K562 (cell line): ENCODE data around the gene ACTR5. TPM values are rescaled to one million over a fixed set of nuclear protein-coding genes. Genes with fewer than 3 reads are reported as not detected.
A peak's percentile ranks its signal among the peaks of the same experiment; 100 is the strongest.

Experiments
- BHLHE40 ChIP-seq: IDR thresholded peaks from 2 replicates; pipeline ENCODE4 v1.6.1; 2011; ENCODE audit warnings: low read length, improper control_type of control experiment
- BRF2 ChIP-seq: IDR thresholded peaks from 3 replicates; pipeline ENCODE4 v1.6.1; 2011; ENCODE audit warnings: borderline replicate concordance, mild to moderate bottlenecking; ENCODE audit not compliant: insufficient read length, insufficient read depth
- CREM ChIP-seq: IDR thresholded peaks from 2 replicates; pipeline ENCODE4 v1.6.1; 2014; ENCODE audit warnings: antibody characterized with exemption, low read depth
- FIP1L1 ChIP-seq: fragments of 200-400 bp; formaldehyde crosslinking; IDR thresholded peaks from 2 replicates; pipeline ENCODE4 v1.6.1; 2018; ENCODE audit warnings: mild to moderate bottlenecking, low read depth, low read length; ENCODE audit not compliant: poor library complexity, severe bottlenecking
- FOXJ3 ChIP-seq: sonication (generic); formaldehyde crosslinking; IDR thresholded peaks from 2 replicates; pipeline ENCODE4 v1.4.0; 2020; ENCODE audit warnings: mild to moderate bottlenecking, missing genetic modification reagents
- GABPB1 ChIP-seq: sonication (generic); formaldehyde crosslinking; IDR thresholded peaks from 2 replicates; pipeline ENCODE4 v1.8.0; 2022; ENCODE audit warnings: mild to moderate bottlenecking, missing genetic modification reagents
- KDM1A ChIP-seq, 2 experiments: fragments of 450-650 bp; IDR thresholded peaks; 2 replicates each; pipeline ENCODE4 v1.6.1; 2016; ENCODE audit warnings: mild to moderate bottlenecking in 2 of 2
- KHSRP ChIP-seq: fragments of 450-650 bp; IDR thresholded peaks from 2 replicates; pipeline ENCODE4 v1.6.1; 2017
- MAFK ChIP-seq: IDR thresholded peaks from 2 replicates; pipeline ENCODE4 v1.6.1; 2011; ENCODE audit warnings: low read length, improper control_type of control experiment
- MEIS2 ChIP-seq: fragments of 450-650 bp; IDR thresholded peaks from 2 replicates; pipeline ENCODE4 v1.6.1; 2014; ENCODE audit warnings: mild to moderate bottlenecking; ENCODE audit not compliant: partially characterized antibody
- NBN ChIP-seq: fragments of 450-650 bp; IDR thresholded peaks from 2 replicates; pipeline ENCODE4 v1.6.1; 2016; ENCODE audit warnings: low read depth, mild to moderate bottlenecking
- RAD21 ChIP-seq, 2 experiments: fragments of 250-450 bp in 1 of 2; fragments of 450-650 bp in 1 of 2; sonication (Bioruptor Pico) in 1 of 2; formaldehyde crosslinking in 1 of 2; IDR thresholded peaks in 1 of 2; conservative IDR thresholded peaks in 1 of 2; 2 replicates each; pipeline versions ENCODE4 v1.4.0 to v1.8.0; 2020 to 2022; ENCODE audit warnings: mild to moderate bottlenecking in 2 of 2, moderate library complexity in 1 of 2
- SIN3A ChIP-seq, 2 experiments: fragments of 150-350 bp in 1 of 2; IDR thresholded peaks; 2 replicates each; pipeline ENCODE4 v1.6.1; 2011 to 2016; ENCODE audit warnings: borderline replicate concordance in 2 of 2, low read depth in 2 of 2, low read length in 2 of 2, mild to moderate bottlenecking in 2 of 2, moderate library complexity in 2 of 2; ENCODE audit not compliant: control insufficient read depth in 1 of 2
- SRSF1 ChIP-seq: fragments of 200-400 bp; formaldehyde crosslinking; IDR thresholded peaks from 2 replicates; pipeline ENCODE4 v1.6.1; 2017; ENCODE audit warnings: mild to moderate bottlenecking, low read depth, low read length, moderate library complexity
- TCF3 ChIP-seq: sonication (generic); formaldehyde crosslinking; IDR thresholded peaks from 2 replicates; pipeline ENCODE4 v1.4.0; 2020; ENCODE audit warnings: mild to moderate bottlenecking, missing genetic modification reagents
- ZBTB11 ChIP-seq, 3 experiments: fragments of 200-800 bp in 1 of 3; fragments of 250-450 bp in 1 of 3; fragments of 450-650 bp in 1 of 3; sonication (Bioruptor Pico) in 1 of 3; sonication (Bioruptor generic) in 1 of 3; formaldehyde crosslinking in 1 of 3; IDR thresholded peaks; 2 replicates each; pipeline versions ENCODE4 v1.6.1 to v1.8.0; 2016 to 2022; ENCODE audit warnings: mild to moderate bottlenecking in 2 of 3, missing genetic modification characterization in 2 of 3, missing compliant biosample characterization in 1 of 3, moderate library complexity in 1 of 3
- ZBTB12 ChIP-seq: fragments of 250-450 bp; sonication (Bioruptor Pico); IDR thresholded peaks from 2 replicates; pipeline ENCODE4 v1.4.0; 2020
- ZFP30 ChIP-seq: fragments of 250-450 bp; sonication (Bioruptor Pico); IDR thresholded peaks from 2 replicates; pipeline ENCODE4 v1.8.0; 2022; ENCODE audit warnings: moderate library complexity, mild to moderate bottlenecking, inconsistent platforms, borderline replicate concordance
- ZNF239 ChIP-seq: fragments of 250-450 bp; sonication (Bioruptor Pico); IDR thresholded peaks from 2 replicates; pipeline ENCODE4 v1.4.0; 2020; ENCODE audit warnings: mild to moderate bottlenecking
- ZNF282 ChIP-seq: sonication (generic); formaldehyde crosslinking; IDR thresholded peaks from 2 replicates; pipeline ENCODE4 v1.8.1; 2023; ENCODE audit warnings: missing genetic modification reagents
- ZNF584 ChIP-seq: fragments of 200-800 bp; sonication (Bioruptor generic); IDR thresholded peaks from 2 replicates; pipeline ENCODE4 v1.6.1; 2016; ENCODE audit warnings: low read depth, mild to moderate bottlenecking, missing genetic modification characterization, missing compliant biosample characterization
- ZNF696 ChIP-seq: fragments of 250-450 bp; sonication (Bioruptor Pico); conservative IDR thresholded peaks from 2 replicates; pipeline ENCODE4 v1.4.0; 2020; ENCODE audit warnings: mild to moderate bottlenecking, moderate library complexity
- ZNF830 ChIP-seq: fragments of 250-450 bp; sonication (Bioruptor Pico); IDR thresholded peaks from 2 replicates; pipeline ENCODE4 v1.5.0; 2021; ENCODE audit warnings: mild to moderate bottlenecking
- polyA plus RNA-seq, 8 experiments: library from polyadenylated mRNA; depleted of rRNA in 4 of 8; stranded (reverse) in 5 of 8; unstranded in 3 of 8; fragments of >200 nt; fragmentation: Nextera tagmentation in 2 of 8; fragmentation: Illumina TruSeq in 1 of 8; extraction: Ambion mirVana in 2 of 8; extraction: Trizol in 1 of 8; gene quantifications; 2 replicates each; pipeline versions ENCODE4 v1.2.1 to v1.2.3, GENCODE V29; 2011 to 2014; ENCODE audit warnings: inconsistent platforms in 1 of 8, missing spikeins in 1 of 8
- total RNA-seq, 7 experiments: library from RNA; depleted of rRNA in 6 of 7; stranded (reverse); fragments of >200 nt in 6 of 7; fragmentation: Illumina TruSeq in 2 of 7; extraction: Trizol in 2 of 7; gene quantifications; 2 replicates each; pipeline versions ENCODE4 v1.2.1 to v1.2.3, GENCODE V29; 2011 to 2021; ENCODE audit warnings: low replicate concordance in 1 of 7

ACTR5 gene
- total and polyA plus RNA-seq, 9 of the 15 experiments (the other 6 are each of a cell fraction or from before 2014, with no cell fraction given) = 0.93 to 18.8 (median 12.9) TPM

GRCh38 chr20:38748097-38748860, at the start of gene ACTR5 (continued):
- no peak for TF ChIP-seq TCF3 (CRISPR knock-in tag)
- no peak for TF ChIP-seq ZNF584 (CRISPR knock-in tag)
- no peak for TF ChIP-seq FOXJ3
- no peak for TF ChIP-seq MAFK
- TF ChIP-seq ZFP30 = no peak
- no peak for TF ChIP-seq SRSF1
- TF ChIP-seq MEIS2 = no peak
- TF ChIP-seq GABPB1 = peak; percentile 68; the same call in 1 of the 2 replicates
- no peak for TF ChIP-seq ZNF830 (CRISPR knock-in tag)
- peak; percentile 91 for TF ChIP-seq CREM
- TF ChIP-seq BRF2 = no peak
- TF ChIP-seq ZNF282 = 0 out of 2 replicates have a peak, but pooled peaks have one; percentile 74
- TF ChIP-seq BHLHE40 = peak; percentile 78
- TF ChIP-seq FIP1L1 = peak; percentile 28
- no peak for TF ChIP-seq KDM1A (IDR thresholded peaks at IDR 0.05)
- TF ChIP-seq RAD21 (CRISPR knock-in tag; conservative IDR thresholded peaks at IDR 0.05 in 1 of 2, IDR thresholded peaks at IDR 0.05 in 1 of 2) = no peak
- no peak for TF ChIP-seq KHSRP
- TF ChIP-seq ZNF696 (CRISPR knock-in tag) = no peak
- TF ChIP-seq ZBTB12 = peak; percentile 40; the same call in 1 of the 2 replicates
- TF ChIP-seq SIN3A (IDR thresholded peaks at IDR 0.05; ENCODE audit: borderline replicate concordance in 2 of 2, control insufficient read depth in 1 of 2, low read depth in 2 of 2, low read length in 2 of 2) = peak; percentile 19 to 62; a peak in 2 of 4 replicates
- no peak; the same call in 1 of the 2 replicates for TF ChIP-seq NBN
- TF ChIP-seq ZBTB11 (CRISPR knock-in tag; IDR thresholded peaks at IDR 0.05) = no peak
- no peak for TF ChIP-seq ZNF239 (CRISPR knock-in tag)
